ENCODE data around the gene ACSF2. TPM values are rescaled to one million over a fixed set of nuclear protein-coding genes. Genes with fewer than 3 reads are reported as not detected.

Gene ACSF2
- total RNA-seq, 1 experiment from 2014 or later = 161 TPM

- intact Hi-C loops (cut with micrococcal nuclease; ENCODE audit: unreplicated experiment) = no loop called here
- ChIA-PET POLR2A (interaction anchor here (0.6 kb wide), 1 partner anchor 12 kb away, joined by 3 read pairs; no protein-coding TSS in a partner anchor), CTCF (interaction anchor here (0.7 kb wide), 3 partner anchors 25 to 287 kb away, joined by 3 to 9 read pairs (median 3); no protein-coding TSS in a partner anchor)
- no peak for DNase-seq
- Mint-ChIP-seq H3K9me3 (ENCODE audit: unreplicated experiment) (no peaks in the 10 kb centered on the region), H3K27ac (ENCODE audit: unreplicated experiment) (peak overlapping the region; percentile 48), H3K4me3 (ENCODE audit: unreplicated experiment) (peak overlapping the region; percentile 76), H3K36me3 (ENCODE audit: insufficient read depth, unreplicated experiment) (peaks cover 74% of the 10 kb centered on the region), H3K4me1 (ENCODE audit: low read depth, unreplicated experiment) (peaks cover 12% of the 10 kb centered on the region), H3K27me3 (ENCODE audit: insufficient read depth, unreplicated experiment) (no peaks in the 10 kb centered on the region)
- no peak overlapping the region for H3K4me3 ChIP-seq (ENCODE audit: low read depth, low read length)
- H3K9me3 ChIP-seq = peaks cover 4% of the 10 kb centered on the region; the same call in 1 of the 2 replicates
- peaks cover 5% of the 10 kb centered on the region; the same call in 1 of the 2 replicates for H3K4me1 ChIP-seq
- no peaks in the 10 kb centered on the region for H3K27me3 ChIP-seq (replicated peaks; ENCODE audit: control insufficient read depth, insufficient read depth, low read length)
- BruUV-seq (replicated peaks) = no TSS peak
- H3K36me3 ChIP-seq (ENCODE audit: control insufficient read depth, insufficient read depth, low read length) = peaks cover 21% of the 10 kb centered on the region
- TF ChIP-seq, protein P1, sequence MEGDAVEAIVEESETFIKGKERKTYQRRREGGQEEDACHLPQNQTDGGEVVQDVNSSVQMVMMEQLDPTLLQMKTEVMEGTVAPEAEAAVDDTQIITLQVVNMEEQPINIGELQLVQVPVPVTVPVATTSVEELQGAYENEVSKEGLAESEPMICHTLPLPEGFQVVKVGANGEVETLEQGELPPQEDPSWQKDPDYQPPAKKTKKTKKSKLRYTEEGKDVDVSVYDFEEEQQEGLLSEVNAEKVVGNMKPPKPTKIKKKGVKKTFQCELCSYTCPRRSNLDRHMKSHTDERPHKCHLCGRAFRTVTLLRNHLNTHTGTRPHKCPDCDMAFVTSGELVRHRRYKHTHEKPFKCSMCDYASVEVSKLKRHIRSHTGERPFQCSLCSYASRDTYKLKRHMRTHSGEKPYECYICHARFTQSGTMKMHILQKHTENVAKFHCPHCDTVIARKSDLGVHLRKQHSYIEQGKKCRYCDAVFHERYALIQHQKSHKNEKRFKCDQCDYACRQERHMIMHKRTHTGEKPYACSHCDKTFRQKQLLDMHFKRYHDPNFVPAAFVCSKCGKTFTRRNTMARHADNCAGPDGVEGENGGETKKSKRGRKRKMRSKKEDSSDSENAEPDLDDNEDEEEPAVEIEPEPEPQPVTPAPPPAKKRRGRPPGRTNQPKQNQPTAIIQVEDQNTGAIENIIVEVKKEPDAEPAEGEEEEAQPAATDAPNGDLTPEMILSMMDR (IDR thresholded peaks at IDR 0.05; ENCODE audit: insufficient read depth in 1 of 2, low read depth in 1 of 2, low read length in 1 of 2, severe bottlenecking in 1 of 2, unreplicated experiment in 1 of 2) = no peak
These were observed 31.3 kb upstream of the ACSF2 start for GRCh38 chr17:50394711-50395110.

GRCh38 chr17:50396261-50397110 lies 29.5 kb upstream of the ACSF2 start:
- peaks cover 12% of the 10 kb centered on the region for H3K4me1 Mint-ChIP-seq (ENCODE audit: low read depth, unreplicated experiment)
- peaks cover 5% of the 10 kb centered on the region; the same call in 1 of the 2 replicates for H3K4me1 ChIP-seq
- TF ChIP-seq, protein P1 (IDR thresholded peaks at IDR 0.05; ENCODE audit: insufficient read depth in 1 of 2, low read depth in 1 of 2, low read length in 1 of 2, severe bottlenecking in 1 of 2, unreplicated experiment in 1 of 2) = no peak
- H3K4me3 Mint-ChIP-seq (ENCODE audit: unreplicated experiment) = peak overlapping the region; percentile 76
- H3K27me3 ChIP-seq (replicated peaks; ENCODE audit: control insufficient read depth, insufficient read depth, low read length) = no peaks in the 10 kb centered on the region
- H3K27ac Mint-ChIP-seq (ENCODE audit: unreplicated experiment) = peak overlapping the region; percentile 71
- ChIA-PET CTCF (interaction anchor here (0.6 to 3.6 kb wide), 57 partner anchors 8 to 496 kb away, joined by 3 to 67 read pairs (median 4); partner anchors contain the start of genes ACSF2, CACNA1G, EME1 and EPN3), POLR2A (interaction anchor here (0.5 to 2.8 kb wide), 30 partner anchors 8 to 633 kb away, joined by 3 to 17 read pairs (median 4); partner anchors contain the start of genes ACSF2, EME1, FAM117A and LUC7L3)
- no TSS peak for BruUV-seq (replicated peaks)
- H3K4me3 ChIP-seq (ENCODE audit: low read depth, low read length) = peak overlapping the region; percentile 72
- no peaks in the 10 kb centered on the region for H3K9me3 Mint-ChIP-seq (ENCODE audit: unreplicated experiment)
- peaks cover 4% of the 10 kb centered on the region; the same call in 1 of the 2 replicates for H3K9me3 ChIP-seq
- H3K36me3 ChIP-seq (ENCODE audit: control insufficient read depth, insufficient read depth, low read length) = peaks cover 20% of the 10 kb centered on the region
- H3K27me3 Mint-ChIP-seq (ENCODE audit: insufficient read depth, unreplicated experiment) = no peaks in the 10 kb centered on the region
- intact Hi-C loops (cut with micrococcal nuclease; ENCODE audit: unreplicated experiment) = loop anchor here (1.0 to 2.0 kb wide), 4 partner anchors 31 to 196 kb away; partner anchors contain the start of gene XYLT2
- peaks cover 57% of the 10 kb centered on the region for H3K36me3 Mint-ChIP-seq (ENCODE audit: insufficient read depth, unreplicated experiment)
- peak; percentile 62 to 68 for DNase-seq
